ENCODE data around the gene C10orf90.

C10orf90 gene

GRCh38 chr10:126634347-126634746, 36.1 kb downstream of the C10orf90 start:
- DNase-seq = no peak

GRCh38 chr10:126632705-126633104, 37.8 kb downstream of the C10orf90 start:
- DNase-seq = no peak

- DNase-seq = no peak
Observed at GRCh38 chr10:126629925-126630624, 40.4 kb downstream of the C10orf90 start.

GRCh38 chr10:126628746-126629145, 41.7 kb downstream of the C10orf90 start:
- no peak for DNase-seq

- DNase-seq = no peak
Observed at GRCh38 chr10:126621846-126622245, 48.6 kb downstream of the C10orf90 start.

GRCh38 chr10:126618466-126618865, 52.0 kb downstream of the C10orf90 start:
- no peak for DNase-seq

- DNase-seq = no peak
Observed at GRCh38 chr10:126617733-126618132, 52.8 kb downstream of the C10orf90 start.

GRCh38 chr10:126617208-126617607, 53.3 kb downstream of the C10orf90 start:
- DNase-seq = no peak

- DNase-seq = no peak
Observed at GRCh38 chr10:126616737-126617136, 53.8 kb downstream of the C10orf90 start.

- DNase-seq = no peak
Observed at GRCh38 chr10:126611303-126611702, 59.2 kb downstream of the C10orf90 start.

GRCh38 chr10:126609566-126609965, 60.9 kb downstream of the C10orf90 start:
- no peak for DNase-seq

- no peak for DNase-seq
Observed at GRCh38 chr10:126599949-126600682, 70.4 kb downstream of the C10orf90 start.

GRCh38 chr10:126598009-126598408, 72.5 kb downstream of the C10orf90 start:
- DNase-seq = no peak

GRCh38 chr10:126597211-126597610, 73.3 kb downstream of the C10orf90 start:
- no peak for DNase-seq

- no peak for DNase-seq
Observed at GRCh38 chr10:126596472-126597016, 73.9 kb downstream of the C10orf90 start.

GRCh38 chr10:126595160-126595559, 75.3 kb downstream of the C10orf90 start:
- DNase-seq = no peak

- no peak for DNase-seq
Observed at GRCh38 chr10:126593968-126594701, 76.4 kb downstream of the C10orf90 start.

GRCh38 chr10:126592901-126593300, 77.6 kb downstream of the C10orf90 start:
- no peak for DNase-seq

GRCh38 chr10:126588024-126588423, 82.5 kb downstream of the C10orf90 start:
- no peak for DNase-seq

GRCh38 chr10:126586878-126587277, 83.6 kb downstream of the C10orf90 start:
- no peak for DNase-seq

- no peak for DNase-seq
Observed at GRCh38 chr10:126586128-126586527, 84.4 kb downstream of the C10orf90 start.

- DNase-seq = no peak
Observed at GRCh38 chr10:126585249-126586017, 85.1 kb downstream of the C10orf90 start.

- no peak for DNase-seq
Observed at GRCh38 chr10:126584836-126585235, 85.7 kb downstream of the C10orf90 start.

Measured in NCI-H2107 (cell line).